Liver (tissue), 3 donors: ENCODE measurements around the gene ETS1.

Experiments used
- ATF3 ChIP-seq: IDR thresholded peaks from 2 replicates; pipeline ENCODE4 v1.6.1; 2016; ENCODE audit warnings: antibody characterized with exemption
- CTCF ChIP-seq: fragments of 150-350 bp; IDR thresholded peaks from 2 replicates; pipeline ENCODE4 v1.5.1; 2017; ENCODE audit warnings: improper control_type of control experiment, low read depth, low read length; ENCODE audit not compliant: missing input control
- FOXA1 ChIP-seq: IDR thresholded peaks from 2 replicates; pipeline ENCODE4 v1.6.1; 2016; ENCODE audit warnings: antibody characterized with exemption
- HNF4A ChIP-seq, 2 donors: conservative IDR thresholded peaks; 2 replicates each; pipeline ENCODE4 v1.6.1; 2016; ENCODE audit warnings: antibody characterized with exemption in 2 of 2, mild to moderate bottlenecking in 2 of 2
- JUND ChIP-seq, 2 donors: IDR thresholded peaks; 2 replicates each; pipeline ENCODE4 v1.6.1; 2016; ENCODE audit warnings: antibody characterized with exemption in 2 of 2
- SP1 ChIP-seq: IDR thresholded peaks from 2 replicates; pipeline ENCODE4 v1.6.1; 2018; ENCODE audit warnings: antibody characterized with exemption, mild to moderate bottlenecking
- TAF1 ChIP-seq: conservative IDR thresholded peaks from 2 replicates; pipeline ENCODE4 v1.6.1; 2016; ENCODE audit warnings: antibody characterized with exemption, mild to moderate bottlenecking
- TF ChIP-seq, protein P1 (sequence below): IDR thresholded peaks from 2 replicates; pipeline ENCODE4 v1.6.1; 2016; ENCODE audit warnings: antibody characterized with exemption
- TF ChIP-seq, protein P2 (sequence below): IDR thresholded peaks from 2 replicates; pipeline ENCODE4 v1.6.1; 2016; ENCODE audit warnings: antibody characterized with exemption
- donor health status: healthy.
- donor health status: healthy.

- no peak for TF ChIP-seq TAF1
- no peak for TF ChIP-seq ATF3
- TF ChIP-seq CTCF: no peak
- no peak for TF ChIP-seq FOXA1
- TF ChIP-seq SP1: no peak
- TF ChIP-seq, protein P1, sequence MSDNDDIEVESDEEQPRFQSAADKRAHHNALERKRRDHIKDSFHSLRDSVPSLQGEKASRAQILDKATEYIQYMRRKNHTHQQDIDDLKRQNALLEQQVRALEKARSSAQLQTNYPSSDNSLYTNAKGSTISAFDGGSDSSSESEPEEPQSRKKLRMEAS: no peak
- TF ChIP-seq JUND (IDR thresholded peaks at IDR 0.05): no peak
- TF ChIP-seq, protein P2, sequence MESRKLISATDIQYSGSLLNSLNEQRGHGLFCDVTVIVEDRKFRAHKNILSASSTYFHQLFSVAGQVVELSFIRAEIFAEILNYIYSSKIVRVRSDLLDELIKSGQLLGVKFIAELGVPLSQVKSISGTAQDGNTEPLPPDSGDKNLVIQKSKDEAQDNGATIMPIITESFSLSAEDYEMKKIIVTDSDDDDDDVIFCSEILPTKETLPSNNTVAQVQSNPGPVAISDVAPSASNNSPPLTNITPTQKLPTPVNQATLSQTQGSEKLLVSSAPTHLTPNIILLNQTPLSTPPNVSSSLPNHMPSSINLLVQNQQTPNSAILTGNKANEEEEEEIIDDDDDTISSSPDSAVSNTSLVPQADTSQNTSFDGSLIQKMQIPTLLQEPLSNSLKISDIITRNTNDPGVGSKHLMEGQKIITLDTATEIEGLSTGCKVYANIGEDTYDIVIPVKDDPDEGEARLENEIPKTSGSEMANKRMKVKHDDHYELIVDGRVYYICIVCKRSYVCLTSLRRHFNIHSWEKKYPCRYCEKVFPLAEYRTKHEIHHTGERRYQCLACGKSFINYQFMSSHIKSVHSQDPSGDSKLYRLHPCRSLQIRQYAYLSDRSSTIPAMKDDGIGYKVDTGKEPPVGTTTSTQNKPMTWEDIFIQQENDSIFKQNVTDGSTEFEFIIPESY: no peak
- peak in 1 of 2 donors; percentile 53 for TF ChIP-seq HNF4A (conservative IDR thresholded peaks at IDR 0.05)
Measured at GRCh38 chr11:128499613-128500253, 87.6 kb downstream of the ETS1 start.
